Measurements from ENCODE around the gene WDR77. TPM values are rescaled to one million over a fixed set of nuclear protein-coding genes. Genes with fewer than 3 reads are reported as not detected.

WDR77 gene
- total and polyA plus RNA-seq, 9 of the 15 experiments (the other 6 are each of a cell fraction or from before 2014, with no cell fraction given) = 20.6 to 160 (median 75.3) TPM

DNA sequence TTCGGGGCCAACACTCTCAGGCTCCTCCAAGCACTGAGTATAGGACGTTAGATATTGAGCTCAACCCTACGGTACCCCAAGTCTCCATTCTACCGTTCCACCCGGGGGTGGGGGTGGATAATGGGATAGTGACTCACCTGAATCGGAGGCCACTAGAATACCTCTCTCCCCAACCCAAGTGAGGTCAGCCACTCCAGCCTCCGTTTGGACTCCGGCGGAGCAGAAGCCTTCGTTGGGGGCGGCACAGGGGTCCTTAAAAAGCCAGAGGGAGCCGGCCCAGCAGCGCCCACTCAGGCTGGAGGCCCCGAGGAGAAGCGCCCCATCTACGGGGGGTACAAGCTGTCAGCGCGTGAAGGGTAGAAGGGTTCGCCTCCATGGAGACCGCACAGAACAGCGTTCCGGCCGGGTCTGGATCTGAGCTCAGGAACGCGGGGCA lies 556 bp downstream of the WDR77 start:
- Histone ChIP-seq H3K27me3 (ENCODE audit: control insufficient read depth in 2 of 2, insufficient read depth in 2 of 2, low read length in 2 of 2) (no peaks in the 10 kb centered on the region), H3K79me2 (ENCODE audit: control insufficient read depth, insufficient read depth, low read length) (peaks cover 80% of the 10 kb centered on the region), H3K4me3 (peak overlapping the region; percentile 76), H3K9me3 (replicated peaks; ENCODE audit: control insufficient read depth, insufficient read depth, low read depth, low read length) (no peaks in the 10 kb centered on the region), H3K9ac (ENCODE audit: insufficient read depth in 1 of 2, low read depth in 2 of 2, low read length in 2 of 2) (peak overlapping the region; percentile 98 to 99), H3K36me3 (ENCODE audit: control insufficient read depth, insufficient read depth, low read length) (peaks cover 82% of the 10 kb centered on the region), H2AFZ (ENCODE audit: low read depth, low read length) (peak overlapping the region; percentile 76), H4K20me1 (replicated peaks; ENCODE audit: control insufficient read depth, insufficient read depth, low read length) (no peaks in the 10 kb centered on the region), H3K27ac (ENCODE audit: extremely low read depth, low read depth, low read length) (peak overlapping the region; percentile 75), H3K9me1 (ENCODE audit: control insufficient read depth, insufficient read depth, low read length) (no peaks in the 10 kb centered on the region), H3K4me1 (replicated peaks in 1 of 2; ENCODE audit: control insufficient read depth in 2 of 2, insufficient read depth in 2 of 2, low read length in 2 of 2) (peaks cover 9 to 28% of the 10 kb centered on the region in 2 experiments; a peak in 4 of 5 replicates), H3K4me2 (ENCODE audit: insufficient read depth, low read length) (peak overlapping the region; percentile 99)
- in situ Hi-C loops (cut with MboI) = no loop called here
- ChIA-PET POLR2A (interaction anchor here (0.5 to 5.4 kb wide), 13 partner anchors 10 to 1128 kb away, joined by 3 to 40 read pairs (median 4); no protein-coding TSS in a partner anchor), CTCF (ENCODE audit: low intra/inter-chr PET ratio) (no interaction called here)
- peak; percentile 48 to 56 (median 54) for DNase-seq (ENCODE audit: extremely low read depth in 1 of 4, low spot score in 3 of 4)
- BruUV-seq (replicated peaks) = no TSS peak
- peak; percentile 40 for ATAC-seq
- under 1% methylated on average over 25 of the region's 25 CpGs for WGBS (ENCODE audit: insufficient coverage, low coverage, missing lambda C conversion rate)
- no peak for FAIRE-seq
- intact Hi-C loops (cut with micrococcal nuclease) = no loop called here
- TF ChIP-seq NFIC (IDR thresholded peaks at IDR 0.05) = no peak
- TF ChIP-seq GTF2E2 (tag; IDR thresholded peaks at IDR 0.05) = no peak
- TF ChIP-seq HEY1 (CRISPR knock-in tag; IDR thresholded peaks at IDR 0.05; ENCODE audit: borderline replicate concordance) = no peak
- TF ChIP-seq BRCA1 (IDR thresholded peaks at IDR 0.05) = no peak
- 0 out of 2 replicates have a peak, but pooled peaks have one; percentile 76 for TF ChIP-seq BRCA1 (CRISPR knock-in tag; IDR thresholded peaks at IDR 0.05)
- TF ChIP-seq, protein P1, sequence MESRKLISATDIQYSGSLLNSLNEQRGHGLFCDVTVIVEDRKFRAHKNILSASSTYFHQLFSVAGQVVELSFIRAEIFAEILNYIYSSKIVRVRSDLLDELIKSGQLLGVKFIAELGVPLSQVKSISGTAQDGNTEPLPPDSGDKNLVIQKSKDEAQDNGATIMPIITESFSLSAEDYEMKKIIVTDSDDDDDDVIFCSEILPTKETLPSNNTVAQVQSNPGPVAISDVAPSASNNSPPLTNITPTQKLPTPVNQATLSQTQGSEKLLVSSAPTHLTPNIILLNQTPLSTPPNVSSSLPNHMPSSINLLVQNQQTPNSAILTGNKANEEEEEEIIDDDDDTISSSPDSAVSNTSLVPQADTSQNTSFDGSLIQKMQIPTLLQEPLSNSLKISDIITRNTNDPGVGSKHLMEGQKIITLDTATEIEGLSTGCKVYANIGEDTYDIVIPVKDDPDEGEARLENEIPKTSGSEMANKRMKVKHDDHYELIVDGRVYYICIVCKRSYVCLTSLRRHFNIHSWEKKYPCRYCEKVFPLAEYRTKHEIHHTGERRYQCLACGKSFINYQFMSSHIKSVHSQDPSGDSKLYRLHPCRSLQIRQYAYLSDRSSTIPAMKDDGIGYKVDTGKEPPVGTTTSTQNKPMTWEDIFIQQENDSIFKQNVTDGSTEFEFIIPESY (CRISPR knock-in tag; IDR thresholded peaks at IDR 0.05) = no peak
- no peak for TF ChIP-seq ZNF76 (CRISPR knock-in tag; IDR thresholded peaks at IDR 0.05; ENCODE audit: borderline replicate concordance)
- TF ChIP-seq, protein P2, sequence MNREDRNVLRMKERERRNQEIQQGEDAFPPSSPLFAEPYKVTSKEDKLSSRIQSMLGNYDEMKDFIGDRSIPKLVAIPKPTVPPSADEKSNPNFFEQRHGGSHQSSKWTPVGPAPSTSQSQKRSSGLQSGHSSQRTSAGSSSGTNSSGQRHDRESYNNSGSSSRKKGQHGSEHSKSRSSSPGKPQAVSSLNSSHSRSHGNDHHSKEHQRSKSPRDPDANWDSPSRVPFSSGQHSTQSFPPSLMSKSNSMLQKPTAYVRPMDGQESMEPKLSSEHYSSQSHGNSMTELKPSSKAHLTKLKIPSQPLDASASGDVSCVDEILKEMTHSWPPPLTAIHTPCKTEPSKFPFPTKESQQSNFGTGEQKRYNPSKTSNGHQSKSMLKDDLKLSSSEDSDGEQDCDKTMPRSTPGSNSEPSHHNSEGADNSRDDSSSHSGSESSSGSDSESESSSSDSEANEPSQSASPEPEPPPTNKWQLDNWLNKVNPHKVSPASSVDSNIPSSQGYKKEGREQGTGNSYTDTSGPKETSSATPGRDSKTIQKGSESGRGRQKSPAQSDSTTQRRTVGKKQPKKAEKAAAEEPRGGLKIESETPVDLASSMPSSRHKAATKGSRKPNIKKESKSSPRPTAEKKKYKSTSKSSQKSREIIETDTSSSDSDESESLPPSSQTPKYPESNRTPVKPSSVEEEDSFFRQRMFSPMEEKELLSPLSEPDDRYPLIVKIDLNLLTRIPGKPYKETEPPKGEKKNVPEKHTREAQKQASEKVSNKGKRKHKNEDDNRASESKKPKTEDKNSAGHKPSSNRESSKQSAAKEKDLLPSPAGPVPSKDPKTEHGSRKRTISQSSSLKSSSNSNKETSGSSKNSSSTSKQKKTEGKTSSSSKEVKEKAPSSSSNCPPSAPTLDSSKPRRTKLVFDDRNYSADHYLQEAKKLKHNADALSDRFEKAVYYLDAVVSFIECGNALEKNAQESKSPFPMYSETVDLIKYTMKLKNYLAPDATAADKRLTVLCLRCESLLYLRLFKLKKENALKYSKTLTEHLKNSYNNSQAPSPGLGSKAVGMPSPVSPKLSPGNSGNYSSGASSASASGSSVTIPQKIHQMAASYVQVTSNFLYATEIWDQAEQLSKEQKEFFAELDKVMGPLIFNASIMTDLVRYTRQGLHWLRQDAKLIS (CRISPR knock-in tag; IDR thresholded peaks at IDR 0.05) = 0 out of 2 replicates have a peak, but pooled peaks have one; percentile 75
- TF ChIP-seq EWSR1 (IDR thresholded peaks at IDR 0.05; ENCODE audit: borderline replicate concordance, low read depth, partially characterized antibody) = no peak
- no peak for TF ChIP-seq ZNF79 (CRISPR knock-in tag; IDR thresholded peaks at IDR 0.05; ENCODE audit: low read depth)
- TF ChIP-seq ZBTB7A (IDR thresholded peaks at IDR 0.05; ENCODE audit: borderline replicate concordance, control insufficient read depth, low read depth, low read length) = peak; percentile 47; the same call in 1 of the 2 replicates
- TF ChIP-seq ZNF584 (CRISPR knock-in tag; IDR thresholded peaks at IDR 0.05; ENCODE audit: low read depth) = no peak
- TF ChIP-seq MIER1 (IDR thresholded peaks at IDR 0.05; ENCODE audit: low read depth) = no peak
- no peak for TF ChIP-seq ZNF146 (CRISPR knock-in tag; IDR thresholded peaks at IDR 0.05; ENCODE audit: unreplicated experiment)
- TF ChIP-seq NR2C1 (IDR thresholded peaks at IDR 0.05) = no peak
- TF ChIP-seq NR2C1 (tag; IDR thresholded peaks at IDR 0.05) = 0 out of 2 replicates have a peak, but pooled peaks have one; percentile 9
- TF ChIP-seq SMARCE1 (IDR thresholded peaks at IDR 0.05) = 0 out of 2 replicates have a peak, but pooled peaks have one; percentile 62
- TF ChIP-seq ZNF354B (CRISPR knock-in tag; IDR thresholded peaks at IDR 0.05) = no peak
- TF ChIP-seq CREB1 (IDR thresholded peaks at IDR 0.05) = no peak
- peak; percentile 41 for TF ChIP-seq CREB1 (CRISPR knock-in tag; IDR thresholded peaks at IDR 0.05)
